SK-N-SH treated with all-trans-retinoic acid at 6 μM for 48 hours (cell line): ENCODE results near the gene E2F7.

Source experiments
- ATAC-seq: fragments of 200-7000 bp; cut with Tn5 transposase; 3 replicates; pipeline ENCODE4 v1.9.1; 2020; ENCODE audit warnings: mild to moderate bottlenecking, moderate library complexity
- ARNTL ChIP-seq: fragments of 450-650 bp; formaldehyde crosslinking; IDR thresholded peaks from 2 replicates; pipeline ENCODE4 v1.5.0; 2020; ENCODE audit warnings: low read depth, mild to moderate bottlenecking, moderate library complexity, borderline replicate concordance
- BACH2 ChIP-seq: fragments of 250-450 bp; sonication (Bioruptor Pico); IDR thresholded peaks from 2 replicates; pipeline ENCODE4 v1.9.0; 2021; ENCODE audit warnings: mild to moderate bottlenecking, borderline replicate concordance
- CREB5 ChIP-seq: fragments of 250-450 bp; sonication (Bioruptor Pico); IDR thresholded peaks from 2 replicates; pipeline ENCODE4 v1.5.1; 2020; ENCODE audit warnings: low read depth, mild to moderate bottlenecking, moderate library complexity
- CSDC2 ChIP-seq: fragments of 250-450 bp; sonication (Bioruptor Pico); IDR thresholded peaks from 2 replicates; pipeline ENCODE4 v1.5.0; 2020; ENCODE audit warnings: mild to moderate bottlenecking, moderate library complexity
- CSRNP3 ChIP-seq: fragments of 250-450 bp; sonication (Bioruptor Pico); IDR thresholded peaks from 2 replicates; pipeline ENCODE4 v1.5.1; 2021; ENCODE audit warnings: mild to moderate bottlenecking, moderate library complexity
- ESRRG ChIP-seq: fragments of 250-450 bp; sonication (Bioruptor Pico); IDR thresholded peaks from 2 replicates; pipeline ENCODE4 v1.6.1; 2021; ENCODE audit warnings: mild to moderate bottlenecking
- GLIS3 ChIP-seq: fragments of 250-450 bp; sonication (Bioruptor Pico); IDR thresholded peaks from 2 replicates; pipeline ENCODE4 v1.5.0; 2020; ENCODE audit warnings: mild to moderate bottlenecking, moderate library complexity
- ISL1 ChIP-seq: fragments of 250-450 bp; sonication (Bioruptor Pico); IDR thresholded peaks from 2 replicates; pipeline ENCODE4 v2.1.2; 2022; ENCODE audit warnings: mild to moderate bottlenecking, moderate library complexity
- OSR1 ChIP-seq: fragments of 250-450 bp; sonication (Bioruptor Pico); IDR thresholded peaks from 2 replicates; pipeline ENCODE4 v1.8.0; 2022; ENCODE audit warnings: moderate library complexity, mild to moderate bottlenecking, inconsistent platforms
- PATZ1 ChIP-seq: fragments of 250-450 bp; sonication (Bioruptor Pico); IDR thresholded peaks from 2 replicates; pipeline ENCODE4 v1.8.0; 2020; ENCODE audit warnings: mild to moderate bottlenecking, moderate library complexity, borderline replicate concordance
- RARB ChIP-seq: fragments of 250-450 bp; sonication (Bioruptor Pico); IDR thresholded peaks from 2 replicates; pipeline ENCODE4 v1.8.0; 2021; ENCODE audit warnings: mild to moderate bottlenecking, moderate library complexity
- TCF4 ChIP-seq: fragments of 250-450 bp; sonication (Bioruptor Pico); IDR thresholded peaks from 2 replicates; pipeline ENCODE4 v1.8.0; 2021; ENCODE audit warnings: mild to moderate bottlenecking, moderate library complexity, borderline replicate concordance
- TOX ChIP-seq: fragments of 250-450 bp; sonication (Bioruptor Pico); IDR thresholded peaks from 2 replicates; pipeline ENCODE4 v1.8.0; 2021; ENCODE audit warnings: mild to moderate bottlenecking, moderate library complexity, borderline replicate concordance
- TSHZ2 ChIP-seq: fragments of 250-450 bp; sonication (Bioruptor Pico); IDR thresholded peaks from 2 replicates; pipeline ENCODE4 v1.5.0; 2020; ENCODE audit warnings: mild to moderate bottlenecking, moderate library complexity
- ZC3H10 ChIP-seq: fragments of 250-450 bp; sonication (Bioruptor Pico); IDR thresholded peaks from 2 replicates; pipeline ENCODE4 v1.5.1; 2021; ENCODE audit warnings: mild to moderate bottlenecking, moderate library complexity
- ZFP3 ChIP-seq: fragments of 250-450 bp; sonication (Bioruptor Pico); IDR thresholded peaks from 2 replicates; pipeline ENCODE4 v1.5.0; 2020; ENCODE audit warnings: mild to moderate bottlenecking, moderate library complexity
- ZFP30 ChIP-seq: fragments of 450-650 bp; formaldehyde crosslinking; IDR thresholded peaks from 2 replicates; pipeline ENCODE4 v1.5.0; 2022; ENCODE audit warnings: mild to moderate bottlenecking, moderate library complexity

Gene E2F7

GRCh38 chr12:77104286-77104685, 38.9 kb upstream of the E2F7 start:
- ATAC-seq = no peak
- TF ChIP-seq PATZ1 (CRISPR knock-in tag) (no peak), ZC3H10 (CRISPR knock-in tag) (no peak), TOX (CRISPR knock-in tag) (no peak), GLIS3 (no peak), ESRRG (no peak), RARB (CRISPR knock-in tag) (no peak), TSHZ2 (CRISPR knock-in tag) (no peak), ZFP30 (CRISPR knock-in tag) (no peak), CREB5 (no peak)

- TF ChIP-seq ARNTL (CRISPR knock-in tag) = no peak
- no peak for TF ChIP-seq CSDC2
- TF ChIP-seq TSHZ2 (CRISPR knock-in tag) = no peak
- no peak for TF ChIP-seq OSR1 (CRISPR knock-in tag)
- TF ChIP-seq PATZ1 (CRISPR knock-in tag) = no peak
- no peak for TF ChIP-seq ZFP30 (CRISPR knock-in tag)
- TF ChIP-seq ISL1 (CRISPR knock-in tag) = 0 out of 2 replicates have a peak, but pooled peaks have one; percentile 26
- ATAC-seq = peak; percentile 75
These were observed 37.3 kb upstream of the E2F7 start for GRCh38 chr12:77102691-77103090.

GRCh38 chr12:77102123-77102522, 36.8 kb upstream of the E2F7 start:
- ATAC-seq = no peak
- TF ChIP-seq CSRNP3 (CRISPR knock-in tag) (no peak), GLIS3 (no peak), OSR1 (CRISPR knock-in tag) (no peak), ZFP3 (CRISPR knock-in tag) (no peak), ESRRG (no peak), TCF4 (no peak), PATZ1 (CRISPR knock-in tag) (no peak), BACH2 (CRISPR knock-in tag) (no peak), TSHZ2 (CRISPR knock-in tag) (no peak), ARNTL (CRISPR knock-in tag) (no peak)
